GM12878 (cell line): ENCODE results near the gene RER1. TPM values are rescaled to one million over a fixed set of nuclear protein-coding genes. Genes with fewer than 3 reads are reported as not detected.

Source experiments
- ATAC-seq: fragments of 200-7000 bp; cut with Tn5 transposase; 3 replicates; pipeline ENCODE4 v1.9.1; 2020; ENCODE audit warnings: mild to moderate bottlenecking, moderate library complexity
- BruUV-seq: library from RNA; stranded (reverse); fragments of 400-500 nt; replicated peaks from 2 replicates; lab custom pipeline; 2021; lab: Mats Ljungman, UMichigan
- CTCF ChIA-PET: fragments of 300-600 bp; sonication (Branson Sonifier 250); formaldehyde crosslinking; extraction: SDS; loops from one replicate; lab custom pipeline; 2021; ENCODE audit warnings: inconsistent platforms; lab: Yijun Ruan, JAX
- POLR2A ChIA-PET: fragments of 350-600 bp; formaldehyde crosslinking; extraction: SDS; loops from one replicate; lab custom pipeline; 2021; ENCODE audit warnings: inconsistent platforms; lab: Charles Lee
- RAD21 ChIA-PET: fragments of 300-600 bp; sonication (Branson Sonifier 250); formaldehyde crosslinking; loops from one replicate; lab custom pipeline; 2023; ENCODE audit warnings: antibody characterized with exemption; ENCODE audit not compliant: unreplicated experiment; lab: Charles Lee
- SMC1A ChIA-PET: fragments of 300-600 bp; sonication (Branson Sonifier 250); formaldehyde crosslinking; loops from one replicate; lab custom pipeline; 2023; ENCODE audit not compliant: unreplicated experiment, uncharacterized antibody; lab: Charles Lee
- DNase-seq: peaks from one replicate; pipeline ENCODE4 v3.0.0-alpha.2; 2011; ENCODE audit warnings: low read depth, low spot score
- FAIRE-seq: peaks from 3 replicates; lab custom pipeline; 2011; peaks lifted over from hg19 to GRCh38; lab: Jason Lieb, UNC
- H2AFZ ChIP-seq: 2 replicates; pipeline ENCODE4 v1.6.0; 2011; ENCODE audit warnings: low read depth, low read length, control low read depth; ENCODE audit not compliant: control insufficient read depth
- H3K27ac ChIP-seq: 2 replicates; pipeline ENCODE4 v1.5.1; 2011; ENCODE audit warnings: control low read depth; ENCODE audit not compliant: control insufficient read depth, insufficient read depth
- H3K27me3 ChIP-seq, 2 experiments: replicated peaks in 1 of 2; 2 replicates each; pipeline versions ENCODE4 v1.6.0 to v1.6.1; 2011; ENCODE audit warnings: low read length in 1 of 2; ENCODE audit not compliant: control insufficient read depth in 2 of 2, insufficient read depth in 2 of 2
- H3K36me3 ChIP-seq, 2 experiments: 2 replicates each; pipeline ENCODE4 v1.5.1; 2011; ENCODE audit warnings: low read length in 1 of 2; ENCODE audit not compliant: control insufficient read depth in 2 of 2, insufficient read depth in 2 of 2
- H3K4me1 ChIP-seq: 2 replicates; pipeline ENCODE4 v1.6.1; 2011; ENCODE audit warnings: mild to moderate bottlenecking, low read length, moderate library complexity, mixed read lengths; ENCODE audit not compliant: control insufficient read depth, insufficient read depth
- H3K4me2 ChIP-seq: 2 replicates; pipeline ENCODE4 v1.6.0; 2011; ENCODE audit warnings: control low read depth; ENCODE audit not compliant: control insufficient read depth, insufficient read depth
- H3K4me3 ChIP-seq: fragments of 200-600 bp; sonication (generic); 2 replicates; pipeline ENCODE4 v1.5.1; 2016
- H3K79me2 ChIP-seq: 2 replicates; pipeline ENCODE4 v1.6.0; 2011; ENCODE audit warnings: low read length; ENCODE audit not compliant: control insufficient read depth, insufficient read depth
- H3K9ac ChIP-seq: 2 replicates; pipeline ENCODE4 v1.8.0; 2011; ENCODE audit warnings: low read length, control low read depth, mixed read lengths; ENCODE audit not compliant: control insufficient read depth, insufficient read depth
- H3K9me3 ChIP-seq: replicated peaks from 3 replicates; pipeline ENCODE4 v1.5.1; 2011; ENCODE audit warnings: mild to moderate bottlenecking, low read length; ENCODE audit not compliant: control insufficient read depth, insufficient read depth
- H4K20me1 ChIP-seq: 2 replicates; pipeline ENCODE4 v1.6.0; 2011; ENCODE audit not compliant: control insufficient read depth, insufficient read depth
- BHLHE40 ChIP-seq, 2 experiments: fragments of 450-650 bp in 1 of 2; IDR thresholded peaks; 2 replicates each; pipeline ENCODE4 v1.6.1; 2011 to 2017; ENCODE audit warnings: low read depth in 2 of 2, borderline replicate concordance in 1 of 2, improper control_type of control experiment in 1 of 2, low read length in 1 of 2, mild to moderate bottlenecking in 1 of 2
- LARP7 ChIP-seq: fragments of 450-650 bp; IDR thresholded peaks from 2 replicates; pipeline ENCODE4 v1.6.1; 2017; ENCODE audit warnings: mild to moderate bottlenecking
- MLLT1 ChIP-seq: fragments of 450-650 bp; IDR thresholded peaks from 2 replicates; pipeline ENCODE4 v1.6.1; 2016; ENCODE audit warnings: mild to moderate bottlenecking
- NBN ChIP-seq: fragments of 450-650 bp; IDR thresholded peaks from 2 replicates; pipeline ENCODE4 v1.6.1; 2016
- NFYA ChIP-seq: IDR thresholded peaks from 2 replicates; pipeline ENCODE4 v1.6.1; 2011; ENCODE audit warnings: low read depth, mild to moderate bottlenecking, low read length, improper control_type of control experiment, borderline replicate concordance
- RBBP5 ChIP-seq: fragments of 200-600 bp; sonication (generic); conservative IDR thresholded peaks from 2 replicates; pipeline ENCODE4 v1.6.1; 2016
- ZBTB33 ChIP-seq: fragments of 450-650 bp; IDR thresholded peaks from 2 replicates; pipeline ENCODE4 v1.6.1; 2017; ENCODE audit warnings: mild to moderate bottlenecking
- ZNF217 ChIP-seq: fragments of 450-650 bp; IDR thresholded peaks from 2 replicates; pipeline ENCODE4 v1.6.1; 2017; ENCODE audit warnings: antibody characterized with exemption, mild to moderate bottlenecking
- ZNF384 ChIP-seq: IDR thresholded peaks from 2 replicates; pipeline ENCODE4 v1.6.1; 2012; ENCODE audit warnings: low read depth, mild to moderate bottlenecking, low read length, improper control_type of control experiment, borderline replicate concordance
- WGBS: methylation state at CpG from one replicate; pipeline ENCODE4 v1.1.6; 2016; ENCODE audit warnings: low lambda C conversion rate; ENCODE audit not compliant: insufficient replicate concordance, insufficient coverage; ENCODE audit errors: missing lambda C conversion rate; 5-methylcytosine and 5-hydroxymethylcytosine counted together
- in situ Hi-C: fragments of 300-500 bp; cut with MboI; formaldehyde crosslinking; loops from 9 replicates; pipeline ENCODE4 v1.14.3; 2018; ENCODE audit warnings: mixed read lengths
- intact Hi-C: fragments of 100-400 bp; cut with micrococcal nuclease; formaldehyde crosslinking; loops from one replicate; pipeline ENCODE4 v1.14.2; 2022; ENCODE audit not compliant: unreplicated experiment
- polyA plus RNA-seq, 11 experiments: library from polyadenylated mRNA; depleted of rRNA in 4 of 11; unstranded in 6 of 11; stranded (reverse) in 5 of 11; fragments of >200 nt; fragmentation: Nextera tagmentation in 4 of 11; fragmentation: Illumina TruSeq in 1 of 11; extraction: Ambion mirVana in 4 of 11; extraction: Trizol in 1 of 11; gene quantifications; 1 replicate in 1 of 11; 2 replicates in 10 of 11; pipeline versions ENCODE4 v1.2.1 to v1.2.3, GENCODE V29; 2011 to 2016; ENCODE audit warnings: inconsistent platforms in 2 of 11, missing spikeins in 2 of 11, low read depth in 1 of 11
- total RNA-seq, 4 experiments: library from RNA; depleted of rRNA in 3 of 4; stranded (reverse); fragments of >200 nt in 3 of 4; fragmentation: Illumina TruSeq in 1 of 4; extraction: Trizol in 1 of 4; gene quantifications; 2 replicates each; pipeline versions ENCODE4 v1.2.1 to v1.2.3, GENCODE V29; 2013 to 2021

The RER1 gene
- total and polyA plus RNA-seq, 10 of the 15 experiments (the other 5 are each of a cell fraction or from before 2014, with no cell fraction given): 29.2 to 274 (median 136) TPM

- intact Hi-C loops (no loop called here), in situ Hi-C loops (no loop called here)
- Histone ChIP-seq H3K4me3 (no peak overlapping the region), H2AFZ (no peak overlapping the region), H3K4me1 (no peaks in the 10 kb centered on the region), H3K4me2 (no peak overlapping the region), H3K79me2 (no peaks in the 10 kb centered on the region), H3K9ac (no peak overlapping the region), H3K27ac (no peak overlapping the region), H3K9me3 (peaks cover 5% of the 10 kb centered on the region; the same call in 1 of the 3 replicates), H4K20me1 (no peaks in the 10 kb centered on the region), H3K27me3 (no peaks in the 10 kb centered on the region; a peak in 2 of 4 replicates), H3K36me3 (no peaks in the 10 kb centered on the region)
- TF ChIP-seq ZBTB33: no peak
- TF ChIP-seq MLLT1: no peak
- no peak for TF ChIP-seq ZNF217
- TF ChIP-seq RBBP5: no peak
- TF ChIP-seq BHLHE40 (IDR thresholded peaks at IDR 0.05; ENCODE audit: borderline replicate concordance in 1 of 2, low read depth in 2 of 2, low read length in 1 of 2): no peak
- no peak for TF ChIP-seq NBN
- no peak for TF ChIP-seq LARP7
- TF ChIP-seq NFYA: no peak
- no peak for TF ChIP-seq ZNF384
- ChIA-PET CTCF (no interaction called here), RAD21 (no interaction called here), SMC1A (no interaction called here), POLR2A (no interaction called here)
- BruUV-seq: no TSS peak
- no peak for DNase-seq
- ATAC-seq: no peak
- FAIRE-seq: no peak
- 57% methylated on average over 24 of the region's 28 CpGs for WGBS
Observed at GRCh38 chr1:2428490-2428889, 36.8 kb downstream of the RER1 start.
